Kidney epithelial cell (primary cell): ENCODE measurements around the gene RIMBP2. TPM values are rescaled to one million over a fixed set of nuclear protein-coding genes. Genes with fewer than 3 reads are reported as not detected.

Source experiments
- DNase-seq: peaks from one replicate; pipeline ENCODE4 v3.0.0-alpha.2; 2010; ENCODE audit warnings: low read depth
- H3K27me3 ChIP-seq: 2 replicates; pipeline ENCODE4 v1.6.0; 2011; ENCODE audit warnings: low read length; ENCODE audit not compliant: control insufficient read depth, insufficient read depth
- H3K36me3 ChIP-seq: 2 replicates; pipeline ENCODE4 v1.5.1; 2011; ENCODE audit warnings: low read length; ENCODE audit not compliant: control insufficient read depth, insufficient read depth
- H3K4me3 ChIP-seq: 2 replicates; pipeline ENCODE4 v1.5.1; 2011; ENCODE audit warnings: low read depth, mild to moderate bottlenecking, control low read depth, low read length
- total RNA-seq: library from RNA; depleted of rRNA; stranded (reverse); fragments of >200 nt; gene quantifications from 2 replicates; pipeline ENCODE4 v1.2.3, GENCODE V29; 2015
- TF ChIP-seq, protein P1 (sequence below): IDR thresholded peaks from 2 replicates; pipeline ENCODE4 v1.5.1; 2011; ENCODE audit warnings: mild to moderate bottlenecking, moderate library complexity, low read length, control low read depth, inconsistent platforms; ENCODE audit not compliant: insufficient read depth, poor library complexity, severe bottlenecking

Gene RIMBP2
- total RNA-seq, 1 donor from 2014 or later: 0.50 TPM

DNA sequence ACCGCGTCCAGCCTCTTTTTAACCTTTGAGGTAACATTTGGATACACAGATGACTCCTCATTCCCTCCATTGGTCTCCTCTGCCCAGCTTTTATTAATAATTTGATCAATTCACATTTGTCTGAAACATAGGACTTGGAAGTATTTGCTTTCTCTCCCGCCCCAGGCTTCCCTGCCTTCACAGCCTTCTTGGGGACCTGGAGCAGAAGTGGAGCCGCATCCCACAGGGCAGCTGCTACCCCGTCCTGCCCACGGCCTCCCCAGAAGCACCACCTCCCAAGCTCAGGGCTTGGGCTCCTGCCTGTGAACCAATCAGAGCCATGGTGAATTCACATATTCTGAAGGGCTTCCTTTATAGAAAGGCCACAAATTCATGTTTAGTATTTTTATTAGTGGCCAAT, 280.8 kb downstream of the RIMBP2 start:
- TF ChIP-seq, protein P1, sequence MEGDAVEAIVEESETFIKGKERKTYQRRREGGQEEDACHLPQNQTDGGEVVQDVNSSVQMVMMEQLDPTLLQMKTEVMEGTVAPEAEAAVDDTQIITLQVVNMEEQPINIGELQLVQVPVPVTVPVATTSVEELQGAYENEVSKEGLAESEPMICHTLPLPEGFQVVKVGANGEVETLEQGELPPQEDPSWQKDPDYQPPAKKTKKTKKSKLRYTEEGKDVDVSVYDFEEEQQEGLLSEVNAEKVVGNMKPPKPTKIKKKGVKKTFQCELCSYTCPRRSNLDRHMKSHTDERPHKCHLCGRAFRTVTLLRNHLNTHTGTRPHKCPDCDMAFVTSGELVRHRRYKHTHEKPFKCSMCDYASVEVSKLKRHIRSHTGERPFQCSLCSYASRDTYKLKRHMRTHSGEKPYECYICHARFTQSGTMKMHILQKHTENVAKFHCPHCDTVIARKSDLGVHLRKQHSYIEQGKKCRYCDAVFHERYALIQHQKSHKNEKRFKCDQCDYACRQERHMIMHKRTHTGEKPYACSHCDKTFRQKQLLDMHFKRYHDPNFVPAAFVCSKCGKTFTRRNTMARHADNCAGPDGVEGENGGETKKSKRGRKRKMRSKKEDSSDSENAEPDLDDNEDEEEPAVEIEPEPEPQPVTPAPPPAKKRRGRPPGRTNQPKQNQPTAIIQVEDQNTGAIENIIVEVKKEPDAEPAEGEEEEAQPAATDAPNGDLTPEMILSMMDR: no peak

DNA sequence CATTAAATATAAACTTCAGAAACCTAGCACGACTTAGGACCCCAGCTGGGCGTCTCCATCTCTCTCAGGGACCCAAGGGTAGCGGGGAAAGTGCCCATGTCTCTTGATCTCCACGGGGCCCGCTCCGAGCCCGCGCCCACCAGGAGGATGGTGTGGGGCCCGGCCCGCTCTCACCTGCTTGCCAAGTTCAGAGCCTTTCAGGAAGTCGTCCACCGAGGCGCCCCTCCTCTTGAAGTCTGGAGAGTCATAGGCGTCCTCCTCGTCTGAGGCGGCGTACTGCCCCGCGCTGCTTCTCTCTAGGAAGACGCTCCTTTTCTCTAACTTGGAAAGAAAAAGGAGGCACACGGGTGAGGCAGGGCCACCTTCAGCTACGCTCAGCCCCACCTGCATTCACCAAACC, 281.5 kb downstream of the RIMBP2 start:
- no peak overlapping the region for H3K4me3 ChIP-seq
- no peaks in the 10 kb centered on the region for H3K36me3 ChIP-seq
- TF ChIP-seq, protein P1: no peak
- H3K27me3 ChIP-seq: no peaks in the 10 kb centered on the region
- DNase-seq: no peak

More for the DNA sequence above, 280.8 kb downstream of the RIMBP2 start:
- Histone ChIP-seq H3K4me3 (no peak overlapping the region), H3K36me3 (no peaks in the 10 kb centered on the region), H3K27me3 (no peaks in the 10 kb centered on the region)
- DNase-seq: no peak

DNA sequence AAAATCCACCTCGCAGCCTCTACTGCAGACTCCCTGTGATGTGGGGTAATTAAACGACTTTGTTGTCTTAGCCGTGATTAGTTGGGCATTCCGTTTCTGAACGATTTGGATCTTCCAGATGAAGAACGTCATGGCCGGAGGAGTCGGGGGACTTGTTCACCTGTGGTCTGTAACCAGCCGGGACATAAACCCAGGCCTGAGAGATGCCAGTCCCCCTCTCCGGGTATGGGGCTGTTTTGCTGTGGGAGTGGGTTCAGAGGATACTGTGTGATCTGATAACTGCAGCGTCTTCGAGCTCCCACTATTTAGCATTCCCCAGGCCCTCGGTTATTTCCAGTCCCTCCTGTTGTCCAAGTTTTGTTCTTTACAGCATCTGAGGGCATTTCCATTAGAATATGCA, 282.3 kb downstream of the RIMBP2 start:
- H3K4me3 ChIP-seq: no peak overlapping the region
- H3K27me3 ChIP-seq: no peaks in the 10 kb centered on the region
- TF ChIP-seq, protein P1: no peak
- no peaks in the 10 kb centered on the region for H3K36me3 ChIP-seq
- no peak for DNase-seq

DNA sequence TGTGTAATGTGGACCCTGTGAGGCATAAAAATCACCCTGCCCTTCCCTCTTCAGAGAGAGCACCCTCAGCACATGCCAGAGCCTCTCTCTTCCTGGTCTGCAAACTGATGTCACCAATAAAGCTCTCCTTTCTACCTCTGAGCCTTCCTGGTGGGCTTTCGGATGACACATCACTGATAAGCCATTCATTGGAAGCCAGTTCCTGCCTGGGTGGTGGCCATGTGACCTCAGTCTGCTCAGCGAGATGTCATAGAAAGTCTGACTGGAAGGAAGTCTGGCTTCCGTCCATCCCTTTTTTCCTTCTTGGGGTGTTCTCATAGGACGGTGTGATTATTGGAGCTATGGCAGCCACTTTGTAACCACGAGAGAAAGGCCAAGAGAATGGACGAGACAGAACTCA, 282.7 kb downstream of the RIMBP2 start:
- no peak overlapping the region for H3K4me3 ChIP-seq
- H3K36me3 ChIP-seq: no peaks in the 10 kb centered on the region
- DNase-seq: no peak
- H3K27me3 ChIP-seq: no peaks in the 10 kb centered on the region
- TF ChIP-seq, protein P1: no peak

DNA sequence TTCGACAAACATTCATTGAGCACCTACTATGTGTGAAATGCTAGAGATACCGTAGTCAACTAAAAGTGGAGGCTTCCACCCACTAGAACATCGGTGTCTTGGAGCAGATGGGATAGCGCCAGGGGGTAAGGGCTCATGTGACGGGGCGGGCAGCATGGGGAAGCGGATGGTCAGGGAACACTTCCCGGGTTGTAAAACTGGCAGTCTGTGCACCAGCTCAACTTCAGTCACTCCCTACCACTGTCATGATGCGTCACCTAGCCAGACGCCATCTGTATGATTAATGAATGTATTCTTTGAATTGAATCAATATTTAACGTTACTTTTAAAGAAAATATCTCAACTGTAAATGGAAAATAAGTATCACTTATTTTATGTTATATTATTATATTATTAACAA, 284.9 kb downstream of the RIMBP2 start:
- H3K36me3 ChIP-seq: no peaks in the 10 kb centered on the region
- no peak for DNase-seq
- H3K27me3 ChIP-seq: no peaks in the 10 kb centered on the region
- TF ChIP-seq, protein P1: no peak
- H3K4me3 ChIP-seq: no peak overlapping the region

DNA sequence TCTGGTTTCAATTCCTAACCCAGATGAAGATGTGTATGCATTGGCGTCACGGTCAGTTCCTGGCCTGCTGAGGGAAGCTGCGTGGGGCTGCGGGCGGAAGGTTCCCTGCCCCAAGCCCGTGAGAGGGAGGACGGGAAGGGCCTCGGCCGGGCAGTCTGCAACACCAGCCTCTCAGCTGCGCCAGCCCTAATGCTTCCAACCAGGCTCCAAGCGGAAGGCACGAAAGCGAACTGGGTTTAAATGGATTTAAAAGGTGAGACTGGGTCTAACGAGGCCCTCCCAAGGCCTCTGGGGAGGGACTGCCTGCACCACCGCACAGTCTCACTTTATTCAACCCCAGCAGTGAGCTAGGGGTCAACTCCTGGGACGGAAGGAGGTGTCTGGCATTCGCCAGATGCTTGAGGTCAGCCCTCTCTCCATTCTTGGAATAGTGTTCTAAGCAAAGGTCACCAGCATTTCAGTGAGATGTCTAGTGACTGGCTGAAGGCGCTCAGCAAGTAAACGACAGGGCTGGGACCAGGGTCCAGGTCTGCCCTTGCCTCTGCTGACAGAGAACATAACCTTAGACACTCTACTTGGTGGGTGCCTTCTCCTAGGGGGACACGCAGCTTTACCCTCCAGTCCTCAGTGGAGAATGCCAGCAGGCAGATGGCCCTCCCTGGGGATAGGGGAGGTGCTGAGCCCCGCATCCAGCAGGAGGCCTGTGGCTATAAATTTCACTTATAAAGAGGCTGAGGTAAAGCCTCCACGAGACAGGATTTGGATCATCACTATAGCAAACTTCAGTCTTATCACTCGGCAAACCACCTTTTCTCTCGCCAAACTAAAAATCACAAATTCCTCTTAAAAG, 286.2 kb downstream of the RIMBP2 start:
- no peak for DNase-seq
- H3K36me3 ChIP-seq: no peaks in the 10 kb centered on the region
- no peaks in the 10 kb centered on the region for H3K27me3 ChIP-seq
- no peak overlapping the region for H3K4me3 ChIP-seq
- TF ChIP-seq, protein P1: no peak
